HG02610 (cell line): ENCODE results near the gene PRUNE1.

Source experiments
- ATAC-seq: cut with Tn5 transposase; IDR thresholded peaks from one replicate; pipeline ENCODE4 v1.9.1; 2021; ENCODE audit warnings: mild to moderate bottlenecking, moderate library complexity; ENCODE audit not compliant: unreplicated experiment

Gene PRUNE1

DNA sequence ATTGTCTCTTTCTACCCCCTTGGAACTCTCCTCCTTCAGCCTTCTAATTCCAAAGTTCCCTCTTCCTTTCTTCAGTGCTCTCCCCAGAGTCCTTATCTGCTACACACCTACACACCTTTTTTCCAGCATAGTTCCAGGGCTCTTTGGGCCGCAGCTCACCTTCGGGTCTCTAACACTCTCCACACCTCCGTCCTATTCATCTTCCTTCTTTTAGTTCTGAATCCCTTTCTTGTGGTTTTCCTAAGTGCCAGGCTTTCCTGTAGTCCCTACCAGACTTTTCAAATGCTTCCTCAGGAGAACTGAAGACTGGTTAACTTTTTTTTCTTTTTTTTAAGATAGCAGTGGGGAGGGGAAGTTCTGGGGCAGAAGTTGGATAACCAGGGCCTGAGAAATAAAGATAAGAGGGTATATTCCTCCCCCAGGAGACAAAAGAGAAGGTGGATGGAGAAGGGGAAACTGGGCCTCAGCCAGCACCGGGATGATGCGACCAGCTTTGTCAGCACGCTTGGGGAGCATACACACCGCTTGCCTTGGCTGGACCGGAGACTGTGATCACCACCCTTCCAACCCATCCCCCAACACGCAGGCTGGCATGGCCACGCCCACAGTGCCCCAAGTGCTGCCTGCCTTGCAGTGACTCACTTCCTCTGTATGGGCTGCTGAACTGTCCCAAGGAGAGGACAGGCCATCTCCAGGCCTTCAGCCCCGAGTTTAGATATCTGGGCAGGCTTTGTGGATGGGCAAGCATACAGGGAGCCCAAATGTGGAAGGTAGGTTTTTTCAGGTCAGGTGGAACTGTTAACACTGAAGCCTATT is 31.2 kb upstream of the PRUNE1 start:
- no peak for ATAC-seq

DNA sequence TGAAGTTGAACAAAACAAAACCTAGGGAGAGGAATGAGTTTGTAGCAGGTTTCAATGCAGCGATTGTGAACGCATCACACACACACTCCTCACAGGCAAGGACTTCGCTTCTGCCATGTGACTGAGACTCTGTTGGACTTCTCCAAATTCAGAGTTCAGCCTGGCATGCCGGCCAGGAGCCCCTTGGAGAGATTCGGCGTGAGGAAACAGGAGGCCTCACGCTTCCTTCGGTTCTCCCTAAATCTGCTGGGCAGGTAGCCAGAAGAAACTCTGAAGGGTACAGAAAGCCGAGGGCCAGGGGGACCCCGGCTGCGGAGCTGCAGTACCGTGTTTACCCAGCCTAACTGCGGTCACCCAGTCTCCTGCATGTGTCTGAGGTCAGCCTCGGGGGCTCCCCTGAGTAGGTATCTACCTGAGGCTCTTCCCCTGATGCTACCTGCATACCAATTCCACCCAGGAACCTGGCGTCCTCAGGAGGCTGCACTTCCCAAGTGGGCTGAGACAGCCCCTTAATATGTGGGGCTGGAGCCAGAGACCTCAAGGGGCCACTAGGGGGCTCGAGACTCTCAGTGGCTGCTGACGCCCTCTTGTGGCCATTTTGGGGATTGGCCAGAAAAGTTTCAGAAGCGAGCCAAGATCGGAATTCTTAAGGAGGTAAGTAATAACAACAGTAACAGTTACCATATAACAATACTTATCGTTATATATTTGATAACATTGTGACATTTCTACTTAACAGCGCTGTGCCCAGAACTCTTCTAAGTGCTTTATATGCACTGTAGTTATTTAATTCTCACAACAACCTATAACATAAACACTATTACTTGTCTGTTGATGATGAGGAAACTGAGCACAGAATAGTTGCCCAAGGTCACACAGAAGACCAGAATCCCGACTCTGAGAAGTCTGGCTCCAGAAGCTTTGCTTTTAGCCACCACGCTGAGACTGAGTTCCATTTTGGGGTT is 28.9 kb upstream of the PRUNE1 start:
- peak; percentile 42 for ATAC-seq

DNA sequence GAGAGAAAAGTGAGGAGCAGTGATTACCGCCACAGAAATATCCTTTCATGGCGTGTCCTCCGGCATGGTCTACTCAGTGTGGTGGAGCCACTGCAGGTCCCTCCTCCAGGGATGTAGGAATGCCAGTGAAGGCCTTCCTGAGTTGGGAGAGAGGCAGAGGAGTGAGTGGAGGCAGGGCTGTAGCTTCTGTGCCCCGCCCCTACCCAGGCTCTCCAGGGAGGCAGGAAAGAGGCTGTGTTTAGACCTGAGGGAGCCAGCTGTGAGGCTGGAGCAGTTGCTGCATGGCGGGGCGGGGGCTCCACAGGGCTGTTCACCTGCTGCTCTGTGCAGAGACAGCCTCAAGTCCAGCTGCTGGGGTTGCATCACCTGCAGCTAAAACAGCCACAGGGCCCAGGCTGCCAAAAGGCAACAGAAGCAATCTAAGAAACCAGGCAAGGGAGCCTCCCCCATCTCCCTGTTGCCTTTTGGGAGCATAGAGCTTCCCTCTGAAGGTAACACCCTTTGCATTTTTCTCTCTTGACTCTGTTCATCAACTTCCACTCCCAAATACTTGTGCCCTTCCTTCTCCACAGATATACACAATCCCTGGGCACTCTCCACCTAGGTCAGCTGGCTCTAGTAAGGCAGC is 27.0 kb upstream of the PRUNE1 start:
- ATAC-seq: no peak

DNA sequence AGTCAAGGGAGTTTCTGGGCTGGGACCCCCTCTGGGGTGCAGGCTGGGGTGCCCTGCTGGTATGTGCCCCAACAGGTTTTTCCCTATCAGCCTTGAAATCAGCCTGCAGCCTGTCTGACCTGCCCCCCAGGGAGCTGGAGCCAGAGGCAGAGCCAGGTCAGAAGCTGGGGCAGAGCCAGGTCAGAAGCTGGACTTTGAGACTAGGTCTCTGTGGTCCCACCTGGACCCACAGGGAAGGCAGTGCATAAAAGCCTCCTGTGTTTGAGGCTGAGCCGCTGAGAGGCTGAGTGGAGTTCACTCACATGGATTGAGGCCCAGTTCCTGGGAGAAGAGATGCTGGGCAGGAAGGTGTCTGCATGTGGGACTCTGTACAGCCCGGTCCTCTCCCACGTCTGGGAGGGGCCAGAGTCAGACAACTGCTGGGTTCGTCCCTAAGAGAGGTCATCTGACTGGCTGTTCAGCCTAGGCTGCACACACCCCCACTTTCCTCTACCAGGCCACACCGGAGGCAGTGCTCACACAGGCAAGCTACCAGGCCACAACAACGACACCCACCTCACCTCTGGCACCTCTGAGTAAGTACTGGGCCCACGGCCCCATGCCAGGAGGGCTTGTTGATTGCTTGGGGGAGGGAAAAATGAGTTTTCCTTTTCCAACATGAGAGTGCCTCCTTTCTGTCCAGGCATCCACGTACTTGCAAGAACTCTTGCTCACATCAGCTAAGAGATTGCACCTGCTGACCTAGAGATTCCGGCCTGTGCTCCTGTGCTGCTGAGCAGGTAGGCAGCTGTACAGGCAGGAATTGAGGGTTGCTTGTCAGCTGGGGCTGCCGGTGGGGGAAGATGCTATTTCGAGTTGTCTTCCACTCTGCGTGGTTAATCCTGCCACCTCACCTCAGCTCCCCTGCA is 26.2 kb upstream of the PRUNE1 start, which contains the start of gene ANXA9:
TSS of gene ANXA9 (plus strand) at position 488 of the 908 bp plus-strand sequence. CDS start 814 bp downstream, outside the sequence.
- no peak for ATAC-seq

DNA sequence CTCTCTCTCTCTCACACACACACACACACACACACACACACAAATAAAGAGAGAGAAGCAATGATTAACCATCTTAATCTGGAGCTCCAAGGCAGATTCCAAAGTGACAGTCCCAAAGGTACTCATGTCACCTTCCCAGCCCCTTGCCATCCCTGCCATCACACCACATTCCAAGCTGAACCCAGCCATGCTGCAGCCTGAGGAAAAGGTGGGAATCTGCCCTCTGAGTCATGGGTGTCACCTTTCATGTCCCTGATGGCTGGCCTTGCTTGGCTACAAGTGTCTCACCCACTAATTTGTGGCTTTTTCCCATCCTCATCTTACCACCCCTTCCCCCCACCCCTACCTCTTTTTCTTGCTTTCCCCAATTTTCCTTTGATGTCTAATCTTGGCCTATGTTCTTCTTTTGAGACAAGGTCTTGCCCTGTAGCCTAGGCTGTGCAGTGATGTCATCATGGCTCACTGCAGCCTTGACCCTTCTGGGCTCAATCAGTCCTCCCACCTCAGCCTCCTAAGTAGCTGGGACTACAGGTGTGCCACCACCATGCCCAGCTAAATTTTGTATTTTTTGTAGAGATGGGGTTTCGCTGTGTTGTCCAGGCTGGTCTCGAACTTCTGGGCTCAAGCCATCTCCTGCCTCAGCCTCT is 22.9 kb upstream of the PRUNE1 start:
- ATAC-seq: no peak

DNA sequence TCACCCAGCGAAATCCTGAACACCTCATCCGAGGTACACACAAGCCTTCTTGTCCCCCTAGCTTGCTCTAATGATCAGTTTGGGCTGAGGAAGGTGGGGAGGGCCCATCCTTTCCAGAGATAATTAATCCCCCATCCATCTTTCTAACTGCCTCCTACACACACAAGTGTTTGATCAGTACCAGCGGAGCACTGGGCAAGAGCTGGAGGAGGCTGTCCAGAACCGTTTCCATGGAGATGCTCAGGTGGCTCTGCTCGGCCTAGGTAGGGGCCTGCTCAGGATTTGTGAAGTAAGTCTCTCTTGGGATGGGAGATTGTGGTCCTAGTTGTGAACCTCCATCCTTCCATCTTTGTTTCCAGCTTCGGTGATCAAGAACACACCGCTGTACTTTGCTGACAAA is 20.3 kb upstream of the PRUNE1 start:
- ATAC-seq: no peak

DNA sequence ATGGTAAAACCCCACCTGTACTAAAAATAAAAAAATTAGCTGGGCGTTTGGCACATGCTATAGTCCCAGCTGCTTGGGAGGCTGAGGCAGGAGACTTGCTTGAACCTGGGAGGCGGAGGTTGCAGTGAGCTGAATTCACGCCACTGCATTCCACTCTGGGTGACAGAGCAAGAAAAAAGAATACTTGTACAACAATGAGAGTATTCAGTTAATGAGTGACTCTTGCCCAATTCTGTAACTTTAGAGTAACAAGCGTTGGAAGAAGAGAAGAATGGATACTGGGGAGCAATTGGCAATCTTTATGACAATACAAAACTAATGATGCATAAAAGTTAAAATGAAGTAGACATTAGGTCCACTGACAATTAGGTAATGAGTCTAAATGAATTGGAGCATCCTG is 15.6 kb upstream of the PRUNE1 start:
- ATAC-seq: no peak

DNA sequence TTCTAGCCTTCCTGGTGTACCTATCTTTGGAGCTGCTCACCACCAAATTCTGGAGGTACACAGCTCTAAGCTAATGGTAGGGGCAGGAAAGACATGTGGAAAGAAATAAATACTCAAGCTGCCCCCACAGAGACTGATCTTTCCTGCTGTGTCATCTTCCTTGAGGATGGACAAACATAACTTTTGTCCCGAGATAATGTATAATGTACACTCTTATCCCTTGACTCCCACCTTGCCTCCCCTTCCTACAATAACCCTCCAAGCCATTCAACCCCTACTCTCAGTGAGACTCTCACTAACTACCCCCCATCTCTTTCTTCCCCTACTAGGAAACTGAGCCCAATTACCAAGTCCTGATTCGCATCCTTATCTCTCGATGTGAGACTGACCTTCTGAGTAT is 14.0 kb upstream of the PRUNE1 start:
- ATAC-seq: no peak

DNA sequence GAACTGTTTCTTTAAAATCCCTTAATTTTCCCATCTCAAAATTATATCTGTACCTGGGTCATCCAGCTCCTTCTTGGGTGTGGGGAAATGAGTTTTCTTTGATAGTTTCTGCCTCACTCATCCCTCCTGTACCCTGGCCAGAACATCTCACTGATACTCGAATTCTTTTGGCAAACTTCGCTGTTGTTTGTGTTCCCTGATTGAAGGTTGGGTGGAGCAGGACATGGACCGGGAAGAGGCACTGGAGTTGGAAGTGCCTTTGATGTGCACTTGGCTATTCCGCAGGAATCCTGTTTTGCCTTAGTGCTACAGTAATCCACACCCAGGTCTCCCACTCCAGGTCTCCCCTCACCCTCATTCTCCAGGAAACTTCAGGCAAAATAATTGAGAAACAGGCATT is 12.8 kb upstream of the PRUNE1 start:
- no peak for ATAC-seq

DNA sequence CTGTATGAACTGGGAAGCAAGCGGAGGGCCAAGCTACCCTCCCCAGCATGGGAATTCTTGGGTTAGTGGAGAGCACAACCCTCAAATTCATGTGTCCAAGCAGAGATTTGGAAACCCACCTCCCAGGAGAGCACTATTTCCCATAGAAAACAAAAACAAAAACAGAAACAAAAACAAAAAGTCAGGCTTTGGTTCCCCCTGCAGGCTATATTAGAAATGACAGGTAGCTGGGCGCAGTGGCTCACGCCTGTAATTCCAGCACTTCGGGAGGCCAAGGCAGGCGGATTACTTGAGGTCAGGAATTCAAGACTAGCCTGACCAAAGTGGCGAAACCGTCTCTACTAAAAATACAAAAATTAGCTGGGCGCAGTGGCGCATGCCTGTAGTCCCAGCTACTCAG is 12.4 kb upstream of the PRUNE1 start:
- no peak for ATAC-seq

DNA sequence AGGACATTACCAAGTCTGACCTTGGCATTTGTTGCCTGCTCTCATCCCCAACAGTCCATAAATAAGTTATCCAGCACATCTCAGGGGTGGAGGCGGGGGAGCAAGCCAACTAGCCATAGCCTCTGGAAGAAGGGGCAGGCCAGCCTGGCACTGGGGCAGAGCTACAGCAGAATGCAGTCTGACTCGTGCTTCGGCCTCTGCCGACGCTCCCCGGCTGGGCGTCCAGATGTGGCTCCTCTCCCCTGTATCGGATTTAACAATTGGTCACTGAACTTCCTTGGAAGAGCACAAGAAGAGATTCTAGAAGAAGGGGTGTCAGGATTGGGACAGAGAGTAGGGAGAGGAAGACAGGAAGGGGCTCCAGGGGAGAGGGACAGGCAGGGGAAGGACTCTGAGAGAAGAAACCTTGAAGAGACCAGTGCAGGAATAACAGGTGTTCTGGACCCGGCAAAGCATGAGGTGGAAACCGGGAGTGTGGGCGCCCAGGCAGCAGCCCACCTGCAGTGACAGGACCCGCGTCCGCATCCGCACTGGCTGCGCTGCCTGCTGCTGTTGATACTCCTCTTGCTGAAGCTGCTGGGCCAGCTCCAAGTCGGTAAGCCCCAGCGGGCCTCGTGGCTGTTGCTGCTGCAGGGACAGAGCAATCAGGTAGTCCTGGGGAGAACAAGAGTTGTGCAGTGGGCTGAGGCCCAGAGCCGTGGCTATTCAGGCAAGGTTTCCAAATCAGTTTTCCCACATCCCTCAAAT is 10.9 kb upstream of the PRUNE1 start:
- no peak for ATAC-seq

DNA sequence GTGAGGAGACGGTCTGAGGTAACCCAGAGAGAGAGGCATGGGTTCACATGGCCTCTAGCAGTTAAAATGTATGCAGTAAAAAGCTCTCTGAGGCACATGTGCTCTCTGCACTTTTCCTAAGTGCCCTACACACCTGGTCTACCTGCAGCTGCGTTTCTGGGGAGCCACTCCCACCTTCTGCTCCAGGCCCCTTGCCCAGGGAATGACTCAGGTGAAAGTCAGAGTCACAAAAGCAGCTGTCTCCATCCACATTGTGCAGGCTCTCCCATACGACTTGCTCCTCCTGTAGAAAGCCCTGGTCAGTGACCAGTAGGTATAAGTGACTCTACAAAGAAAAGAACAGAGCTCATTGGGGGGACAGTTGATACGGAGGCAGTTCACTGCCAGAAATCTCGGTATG is 10.3 kb upstream of the PRUNE1 start:
- no peak for ATAC-seq

DNA sequence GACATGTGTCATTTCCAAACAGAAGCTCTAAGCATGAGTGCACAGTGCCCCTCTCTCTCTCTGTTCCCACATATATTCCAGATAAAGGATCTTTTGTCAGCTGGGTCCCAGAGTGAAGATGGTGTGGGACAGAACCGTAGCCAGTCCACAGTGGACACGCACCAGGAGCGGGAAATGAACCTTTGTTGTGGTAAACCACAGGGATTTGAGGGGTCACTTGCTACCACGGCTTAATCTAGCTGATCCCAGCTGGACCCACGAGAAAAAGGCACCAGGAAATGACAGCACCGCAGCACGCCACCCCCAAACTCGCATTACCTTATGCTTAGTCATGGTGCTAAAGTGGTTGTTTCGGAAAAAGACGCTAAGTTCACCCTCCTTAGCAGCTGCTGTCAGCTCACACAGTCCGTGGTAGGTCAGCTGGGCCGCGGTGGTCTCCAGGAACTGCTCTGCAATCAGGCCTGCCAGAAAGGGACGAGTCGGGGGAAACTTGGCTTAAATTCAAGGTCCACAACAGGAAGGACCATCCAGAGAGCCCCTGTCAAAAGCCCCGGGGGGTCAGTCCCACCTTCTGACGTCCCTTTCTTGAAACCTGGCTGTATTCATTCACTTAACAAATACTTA is 9.1 kb upstream of the PRUNE1 start:
- no peak for ATAC-seq

DNA sequence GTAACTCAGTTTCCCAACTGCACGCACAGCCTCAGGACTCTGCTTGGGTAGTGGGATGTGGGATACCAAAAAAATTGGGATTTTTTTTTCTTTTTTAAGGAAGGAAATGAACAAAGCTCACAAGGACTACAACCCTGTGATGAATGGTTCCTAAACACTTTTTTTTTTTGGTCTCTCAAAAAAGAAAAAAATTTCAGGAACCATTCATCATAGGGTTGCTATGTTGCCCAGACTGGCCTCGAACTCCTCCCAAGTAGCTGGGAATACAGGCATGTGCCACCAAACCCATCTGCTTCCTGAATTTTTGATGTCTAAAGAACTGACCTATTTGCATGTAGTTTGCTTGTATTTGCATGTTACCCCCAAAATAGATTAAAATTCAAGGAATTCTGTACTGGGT is 8.3 kb upstream of the PRUNE1 start:
- ATAC-seq: no peak

DNA sequence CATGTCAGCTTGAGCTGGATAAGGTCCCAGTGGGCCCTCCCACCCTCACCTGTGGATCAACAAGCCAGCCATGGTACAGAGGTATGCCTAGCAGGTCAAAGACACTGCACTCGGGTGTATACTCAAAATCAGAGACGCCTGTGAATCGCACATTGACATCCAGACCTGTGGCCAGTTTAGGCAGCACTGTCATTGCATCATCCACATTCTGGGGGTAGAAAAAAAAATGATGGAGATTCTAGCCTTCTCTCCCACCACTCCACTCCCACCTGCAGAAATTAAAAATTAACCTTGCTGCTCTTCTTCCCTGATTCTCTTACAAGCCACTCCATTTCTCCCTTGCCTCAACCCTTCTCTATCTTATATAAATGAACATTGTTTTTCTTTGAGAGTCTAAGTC is 7.8 kb upstream of the PRUNE1 start:
- ATAC-seq: no peak

DNA sequence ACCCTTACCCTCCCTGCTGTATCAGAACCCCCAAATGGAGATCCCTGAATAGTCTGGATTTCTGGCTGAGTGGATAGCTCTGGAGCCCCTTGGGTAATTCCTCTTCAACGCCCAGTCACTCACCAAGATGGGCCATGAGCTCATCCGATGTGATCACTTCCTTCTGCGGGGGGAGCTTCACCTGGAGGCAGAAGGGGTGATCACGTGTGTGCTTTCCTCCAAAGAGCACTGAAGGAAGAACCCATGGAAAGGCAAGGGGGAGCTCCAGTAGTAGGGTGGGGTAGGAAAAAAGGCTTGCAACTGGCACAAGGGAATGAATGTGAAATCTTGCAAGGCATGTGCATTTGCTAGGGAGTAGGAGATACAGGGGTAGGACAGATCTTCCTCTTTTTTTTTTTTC is 6.6 kb upstream of the PRUNE1 start:
- ATAC-seq: no peak

DNA sequence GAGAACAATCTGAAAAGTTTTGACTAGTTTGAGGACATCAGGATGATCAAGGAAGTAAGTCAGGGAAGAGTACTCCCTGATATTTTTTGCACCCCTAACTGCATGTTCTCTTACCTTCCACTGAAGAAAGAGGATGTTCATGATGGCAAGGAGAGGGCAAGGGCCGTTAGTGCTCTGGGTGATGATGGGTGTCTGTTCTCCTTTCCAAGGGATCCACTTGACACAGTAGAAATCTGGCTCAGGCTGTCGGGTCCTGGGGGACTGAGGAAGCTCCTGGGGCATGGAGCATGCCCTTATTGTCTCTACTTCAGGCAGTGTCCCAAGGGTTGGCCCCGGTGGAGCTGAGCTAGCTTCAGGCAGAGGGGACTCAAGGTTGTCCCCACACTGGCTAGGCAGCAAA is 6.2 kb upstream of the PRUNE1 start:
- ATAC-seq: no peak

DNA sequence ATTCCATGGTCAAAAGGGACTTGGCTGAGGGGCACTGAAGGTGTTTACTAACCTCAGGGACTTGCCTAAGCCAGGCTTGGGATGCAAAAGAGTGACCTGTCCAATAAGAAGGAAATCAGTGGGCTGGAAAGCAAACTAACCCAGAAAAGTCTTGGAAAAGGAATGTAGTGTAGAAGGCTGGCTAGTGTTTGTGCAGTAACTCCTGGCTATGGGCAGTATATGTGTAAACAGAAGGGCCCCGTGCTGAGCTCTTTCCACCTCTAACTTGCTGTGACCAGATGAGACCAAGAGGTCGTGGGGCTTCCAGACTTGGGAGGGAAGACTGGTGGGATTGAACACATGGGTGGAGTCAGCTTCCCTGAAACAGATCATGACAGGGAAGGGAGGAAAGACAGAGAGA is 5.6 kb upstream of the PRUNE1 start:
- no peak for ATAC-seq

DNA sequence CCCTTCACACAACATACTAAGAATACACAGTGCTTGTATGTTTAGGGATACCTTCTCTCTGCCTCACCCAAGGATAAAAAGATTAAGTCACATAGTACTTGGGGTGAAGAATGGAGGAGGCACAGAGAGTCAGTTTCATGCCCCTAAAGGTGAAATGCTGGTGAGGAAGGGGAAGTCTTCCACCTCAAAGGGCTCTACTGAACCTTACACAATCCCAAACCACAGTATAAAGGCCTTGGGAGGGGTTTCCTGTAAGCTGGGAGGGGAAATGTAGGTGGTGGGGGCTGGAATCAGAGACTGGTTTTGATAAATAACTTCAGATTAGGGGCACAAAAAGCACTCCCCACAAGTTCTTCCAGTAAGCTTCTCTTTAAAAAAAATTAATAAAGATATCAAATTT is 5.1 kb upstream of the PRUNE1 start:
- ATAC-seq: no peak
